GM12891 (cell line): ENCODE data around the gene SSNA1.

Source experiments
- DNase-seq: peaks from one replicate; pipeline ENCODE4 v3.0.0; 2011; ENCODE audit warnings: low spot score; ENCODE audit not compliant: insufficient read length
- FAIRE-seq: peaks from 2 replicates; lab custom pipeline; 2011; peaks lifted over from hg19 to GRCh38; lab: Jason Lieb, UNC
- PAX5 ChIP-seq: IDR thresholded peaks from 2 replicates; pipeline ENCODE4 v1.6.1; 2011; ENCODE audit warnings: low read length, moderate library complexity, mild to moderate bottlenecking; ENCODE audit not compliant: insufficient read depth, severe bottlenecking
- POLR2A ChIP-seq: IDR thresholded peaks from 2 replicates; pipeline ENCODE4 v1.6.1; 2011; ENCODE audit warnings: low read depth, low read length, control low read depth
- POLR2AphosphoS5 ChIP-seq: IDR thresholded peaks from 2 replicates; pipeline ENCODE4 v1.6.1; 2011; ENCODE audit warnings: low read depth, low read length, control low read depth
- POU2F2 ChIP-seq: IDR thresholded peaks from 2 replicates; pipeline ENCODE4 v1.6.1; 2011; ENCODE audit warnings: low read depth, mild to moderate bottlenecking, control low read depth, low read length, moderate library complexity
- SPI1 ChIP-seq: IDR thresholded peaks from 2 replicates; pipeline ENCODE4 v1.6.1; 2011; ENCODE audit warnings: low read depth, low read length, control low read depth
- TAF1 ChIP-seq: IDR thresholded peaks from 2 replicates; pipeline ENCODE4 v1.6.1; 2011; ENCODE audit warnings: low read depth, low read length, control low read depth

SSNA1 gene

DNA sequence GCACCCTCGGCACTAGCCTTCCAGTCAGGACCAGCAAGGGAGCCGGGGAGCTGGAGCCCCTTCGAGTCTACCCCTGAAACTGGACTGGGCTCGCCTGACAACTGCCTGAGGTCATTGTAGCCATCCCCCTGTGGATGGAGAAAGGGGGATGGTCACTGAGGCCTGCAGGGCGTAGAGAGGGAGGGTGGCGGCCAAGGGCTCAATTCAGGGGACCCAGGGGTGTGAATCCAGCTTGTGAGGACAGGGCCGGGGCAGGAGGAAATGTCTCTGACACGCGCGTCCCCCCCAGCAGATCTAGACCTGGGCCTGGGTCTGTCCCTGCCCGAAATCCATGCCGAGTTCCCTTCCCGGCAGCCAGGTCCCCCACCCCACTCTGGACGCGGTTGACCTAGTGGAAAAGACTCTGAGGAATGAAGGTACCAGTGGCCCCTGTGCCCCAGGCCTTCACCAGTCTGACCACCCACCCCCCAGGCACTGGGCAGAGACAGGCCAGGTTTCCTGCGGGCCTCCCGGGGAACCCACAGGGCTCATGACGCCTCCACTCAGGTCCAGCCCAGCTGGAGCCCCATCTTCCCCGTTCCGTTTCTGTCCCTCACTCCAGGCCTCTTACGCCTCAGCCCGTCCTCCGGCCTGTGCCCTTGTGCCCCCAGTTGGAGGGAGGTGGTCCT lies 43.0 kb downstream of the SSNA1 start:
- FAIRE-seq, result no peak
- TF ChIP-seq POLR2AphosphoS5 (no peak), POLR2A (no peak), TAF1 (no peak), SPI1 (no peak), PAX5 (no peak), POU2F2 (no peak)

DNA sequence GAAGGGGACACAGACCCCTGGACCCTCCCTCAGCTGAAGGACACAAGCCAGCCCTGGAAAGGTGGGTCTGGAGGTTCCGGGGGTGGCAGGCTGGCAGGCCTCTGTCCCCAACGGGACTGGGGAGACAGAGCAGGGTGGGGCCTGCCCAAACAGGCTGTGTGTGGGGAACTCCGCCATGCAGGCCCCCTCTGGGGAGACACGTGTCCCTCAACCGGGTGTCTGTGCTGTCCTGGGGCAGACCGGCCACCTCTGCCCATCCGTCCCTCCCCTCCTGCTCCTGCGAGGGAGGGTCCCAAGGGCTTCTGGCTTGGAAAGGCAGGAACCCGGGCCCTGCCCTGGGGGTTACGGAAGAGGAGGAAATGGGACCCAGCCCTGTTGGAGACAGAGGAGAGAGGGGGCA lies 43.6 kb downstream of the SSNA1 start:
- FAIRE-seq (no peak), DNase-seq (no peak)
- TF ChIP-seq POLR2A (no peak), POU2F2 (no peak)

More for the DNA sequence above, 43.0 kb downstream of the SSNA1 start:
- DNase-seq, result no peak

DNA sequence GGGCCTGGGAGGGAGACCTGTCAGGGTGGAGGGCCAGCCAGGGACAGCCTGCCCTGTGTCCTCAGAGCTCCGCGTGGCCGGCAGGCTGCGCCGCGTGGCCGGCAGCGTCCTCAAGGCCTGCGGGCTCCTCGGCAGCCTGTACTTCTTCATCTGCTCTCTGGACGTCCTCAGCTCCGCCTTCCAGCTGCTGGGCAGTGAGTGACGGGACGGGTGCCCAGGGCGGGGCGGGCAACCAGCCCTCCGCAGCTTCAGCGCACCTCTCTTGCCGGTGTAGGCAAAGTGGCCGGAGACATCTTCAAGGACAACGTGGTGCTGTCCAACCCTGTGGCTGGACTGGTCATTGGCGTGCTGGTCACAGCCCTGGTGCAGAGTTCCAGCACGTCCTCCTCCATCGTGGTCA lies 44.0 kb downstream of the SSNA1 start:
- TF ChIP-seq TAF1, result no peak
- TF ChIP-seq SPI1, result no peak
- TF ChIP-seq POLR2AphosphoS5, result no peak
- TF ChIP-seq PAX5, result no peak
- no peak for TF ChIP-seq POLR2A
- TF ChIP-seq POU2F2, result no peak
- DNase-seq (no peak), FAIRE-seq (no peak)

DNA sequence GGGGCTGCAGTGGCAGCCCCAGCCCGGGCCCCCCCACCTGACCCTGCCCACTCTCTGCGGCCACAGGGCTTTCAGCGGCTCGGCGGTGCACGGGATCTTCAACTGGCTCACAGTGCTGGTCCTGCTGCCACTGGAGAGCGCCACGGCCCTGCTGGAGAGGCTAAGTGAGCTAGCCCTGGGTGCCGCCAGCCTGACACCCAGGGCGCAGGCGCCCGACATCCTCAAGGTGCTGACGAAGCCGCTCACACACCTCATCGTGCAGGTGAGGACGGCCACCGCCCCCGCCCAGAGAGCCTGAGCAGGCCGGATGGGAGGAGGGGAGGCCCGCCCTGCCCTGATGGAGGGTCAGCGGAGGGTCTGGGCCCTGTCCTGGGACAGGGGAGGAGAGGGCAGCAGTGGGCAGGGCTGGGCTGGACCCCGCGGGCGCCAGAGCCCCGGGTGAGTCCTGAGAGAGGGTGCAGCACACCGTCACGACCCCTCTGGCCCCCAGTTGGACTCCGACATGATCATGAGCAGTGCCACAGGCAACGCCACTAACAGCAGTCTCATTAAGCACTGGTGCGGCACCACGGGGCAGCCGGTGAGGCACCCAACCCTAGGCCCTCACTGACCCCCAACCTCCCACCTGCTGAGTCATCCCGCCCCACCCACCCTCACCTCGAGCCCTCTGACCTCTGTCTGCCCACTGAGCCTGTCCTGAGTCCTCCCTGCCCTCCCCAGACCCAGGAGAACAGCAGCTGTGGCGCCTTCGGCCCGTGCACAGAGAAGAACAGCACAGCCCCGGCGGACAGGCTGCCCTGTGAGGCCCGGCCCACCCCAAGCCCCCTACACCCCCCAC lies 44.9 kb downstream of the SSNA1 start:
- no peak for FAIRE-seq
- DNase-seq, result no peak
- TF ChIP-seq POU2F2, result no peak
- no peak for TF ChIP-seq POLR2AphosphoS5
- no peak for TF ChIP-seq POLR2A
- TF ChIP-seq PAX5, result no peak
- no peak for TF ChIP-seq TAF1
- no peak for TF ChIP-seq SPI1

DNA sequence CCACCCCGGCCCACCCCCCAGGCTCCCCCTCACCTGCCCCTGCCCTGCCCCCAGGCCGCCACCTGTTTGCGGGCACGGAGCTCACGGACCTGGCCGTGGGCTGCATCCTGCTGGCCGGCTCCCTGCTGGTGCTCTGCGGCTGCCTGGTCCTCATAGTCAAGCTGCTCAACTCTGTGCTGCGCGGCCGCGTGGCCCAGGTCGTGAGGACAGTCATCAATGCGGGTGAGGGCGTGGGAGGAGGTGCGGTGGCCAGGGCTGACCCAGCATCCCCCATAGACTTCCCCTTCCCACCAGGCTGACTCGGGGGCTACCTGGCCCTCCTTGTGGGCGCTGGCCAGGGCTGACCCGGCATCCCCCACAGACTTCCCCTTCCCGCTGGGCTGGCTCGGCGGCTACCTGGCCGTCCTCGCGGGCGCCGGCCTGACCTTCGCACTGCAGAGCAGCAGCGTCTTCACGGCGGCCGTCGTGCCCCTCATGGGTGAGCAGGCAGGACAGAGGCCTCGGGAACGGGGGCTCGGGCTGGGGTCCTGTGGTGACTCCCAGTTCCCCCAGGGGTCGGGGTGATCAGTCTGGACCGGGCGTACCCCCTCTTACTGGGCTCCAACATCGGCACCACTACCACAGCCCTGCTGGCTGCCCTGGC lies 45.7 kb downstream of the SSNA1 start:
- TF ChIP-seq POLR2A, result no peak
- TF ChIP-seq PAX5, result no peak
- no peak for TF ChIP-seq SPI1
- TF ChIP-seq POLR2AphosphoS5, result no peak
- no peak for TF ChIP-seq TAF1
- FAIRE-seq (no peak), DNase-seq (no peak)

DNA sequence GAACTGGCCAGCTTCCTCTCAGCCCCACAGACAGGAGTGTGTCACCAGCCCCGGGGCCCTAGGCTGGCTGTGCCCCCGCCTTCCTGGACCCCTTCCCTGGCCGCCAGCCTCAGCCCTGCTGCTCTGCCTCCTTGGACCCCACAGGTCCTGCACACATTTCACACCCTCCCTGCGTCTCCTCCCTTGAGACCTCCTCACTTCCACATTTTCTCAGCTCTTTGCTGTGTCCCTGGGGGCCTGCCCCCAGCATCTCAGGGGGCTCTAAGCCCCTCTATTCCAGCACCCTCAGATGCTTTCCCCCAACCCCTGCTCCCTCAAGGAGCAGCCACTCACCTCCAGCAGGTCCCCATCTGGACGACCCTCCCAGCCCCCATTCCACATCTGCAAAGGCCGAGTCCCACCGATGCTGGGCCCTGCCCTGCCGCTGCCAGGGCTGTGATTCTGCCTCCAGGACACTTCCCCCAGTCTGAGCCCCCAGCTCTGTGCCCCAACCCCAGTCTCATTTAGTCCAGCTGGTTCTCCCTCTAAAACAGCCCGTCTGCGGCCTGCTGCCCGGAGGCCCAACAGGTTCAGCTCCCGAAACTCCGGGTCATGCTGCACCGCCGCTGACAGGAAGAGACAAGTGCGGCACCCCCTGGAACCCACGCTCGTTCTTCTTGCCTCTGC lies 46.4 kb downstream of the SSNA1 start:
- TF ChIP-seq PAX5 (no peak), SPI1 (0 out of 2 replicates have a peak, but pooled peaks have one; percentile 18)
- FAIRE-seq (no peak), DNase-seq (no peak)

DNA sequence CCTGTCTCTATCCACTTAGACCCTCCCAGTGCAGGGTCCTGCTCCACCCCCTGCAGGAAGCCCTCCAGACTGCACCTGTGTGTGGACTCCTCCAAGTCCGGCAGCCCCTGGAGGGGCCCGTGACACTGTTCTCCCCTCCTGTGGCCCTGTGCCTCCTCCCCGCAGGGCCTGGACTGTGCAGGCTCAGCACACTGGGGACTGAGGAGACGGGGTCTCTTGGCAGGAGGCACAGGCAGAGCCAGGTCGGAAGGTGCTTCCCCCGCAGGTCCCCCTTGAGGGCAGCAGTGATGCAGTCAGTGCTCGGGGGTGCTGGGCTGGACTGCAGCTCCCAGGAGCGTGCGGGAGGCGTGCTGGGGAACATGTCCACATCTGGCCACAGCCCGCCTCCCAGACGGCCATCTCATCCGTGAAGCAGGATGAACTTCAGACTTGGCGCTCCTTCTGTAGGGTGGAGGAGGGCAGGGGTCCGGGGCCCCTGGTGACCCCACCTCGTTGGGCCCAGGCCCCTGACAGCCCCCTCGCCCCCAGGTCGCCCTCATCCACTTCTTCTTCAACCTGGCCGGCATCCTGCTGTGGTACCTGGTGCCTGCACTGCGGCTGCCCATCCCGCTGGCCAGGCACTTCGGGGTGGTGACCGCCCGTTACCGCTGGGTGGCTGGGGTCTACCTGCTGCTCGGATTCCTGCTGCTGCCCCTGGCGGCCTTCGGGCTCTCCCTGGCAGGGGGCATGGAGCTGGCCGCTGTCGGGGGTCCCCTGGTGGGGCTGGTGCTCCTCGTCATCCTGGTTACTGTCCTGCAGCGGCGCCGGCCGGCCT lies 47.2 kb downstream of the SSNA1 start:
- no peak for TF ChIP-seq TAF1
- no peak for TF ChIP-seq PAX5
- TF ChIP-seq SPI1, result no peak
- no peak for TF ChIP-seq POLR2A
- no peak for TF ChIP-seq POLR2AphosphoS5
- no peak for TF ChIP-seq POU2F2
- DNase-seq, result no peak
- FAIRE-seq, result peak; percentile 31

DNA sequence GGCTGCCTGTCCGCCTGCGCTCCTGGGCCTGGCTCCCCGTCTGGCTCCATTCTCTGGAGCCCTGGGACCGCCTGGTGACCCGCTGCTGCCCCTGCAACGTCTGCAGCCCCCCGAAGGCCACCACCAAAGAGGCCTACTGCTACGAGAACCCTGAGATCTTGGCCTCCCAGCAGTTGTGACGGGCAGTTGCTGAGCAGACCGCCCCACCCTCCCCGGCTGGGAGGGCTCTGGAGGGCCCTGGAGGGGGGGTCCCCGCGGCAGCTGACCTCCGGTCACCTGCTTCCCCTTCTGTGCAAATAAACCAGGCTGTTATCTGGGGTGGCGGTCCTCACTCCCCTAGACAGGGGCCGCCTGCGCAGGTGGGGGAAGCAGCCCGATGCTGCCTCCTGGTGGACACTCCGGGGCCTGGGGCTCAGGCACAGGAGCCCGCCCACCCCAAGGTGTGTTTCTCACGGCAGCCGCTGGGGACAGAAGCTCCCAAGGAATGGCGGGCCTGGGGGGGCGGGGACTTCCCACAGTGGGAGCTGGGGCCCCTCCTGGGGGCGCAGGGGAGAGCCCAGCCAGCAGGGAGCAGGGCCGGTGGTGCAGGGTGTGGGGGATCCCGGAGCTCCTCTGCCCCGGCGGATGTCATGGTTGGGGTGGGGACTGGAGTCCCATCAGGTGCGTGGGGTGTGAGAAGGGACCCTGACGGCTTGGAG lies 47.9 kb downstream of the SSNA1 start:
- DNase-seq (peak; percentile 99), FAIRE-seq (peak; percentile 95)
- no peak for TF ChIP-seq TAF1
- TF ChIP-seq POU2F2, result no peak
- TF ChIP-seq POLR2AphosphoS5, result no peak
- TF ChIP-seq POLR2A, result no peak
- no peak for TF ChIP-seq PAX5
